ENCODE measurements around the gene VSTM4. TPM values are rescaled to one million over a fixed set of nuclear protein-coding genes. Genes with fewer than 3 reads are reported as not detected.

The VSTM4 gene
- 4.7 and 6.4 TPM in 2 replicates for total RNA-seq

GRCh38 chr10:49115015-49115795 is at the start of gene VSTM4:
VSTM4 (minus strand) TSS chr10:49115522; CDS start chr10:49115485, 37 bp downstream.
- TF ChIP-seq, protein P1, sequence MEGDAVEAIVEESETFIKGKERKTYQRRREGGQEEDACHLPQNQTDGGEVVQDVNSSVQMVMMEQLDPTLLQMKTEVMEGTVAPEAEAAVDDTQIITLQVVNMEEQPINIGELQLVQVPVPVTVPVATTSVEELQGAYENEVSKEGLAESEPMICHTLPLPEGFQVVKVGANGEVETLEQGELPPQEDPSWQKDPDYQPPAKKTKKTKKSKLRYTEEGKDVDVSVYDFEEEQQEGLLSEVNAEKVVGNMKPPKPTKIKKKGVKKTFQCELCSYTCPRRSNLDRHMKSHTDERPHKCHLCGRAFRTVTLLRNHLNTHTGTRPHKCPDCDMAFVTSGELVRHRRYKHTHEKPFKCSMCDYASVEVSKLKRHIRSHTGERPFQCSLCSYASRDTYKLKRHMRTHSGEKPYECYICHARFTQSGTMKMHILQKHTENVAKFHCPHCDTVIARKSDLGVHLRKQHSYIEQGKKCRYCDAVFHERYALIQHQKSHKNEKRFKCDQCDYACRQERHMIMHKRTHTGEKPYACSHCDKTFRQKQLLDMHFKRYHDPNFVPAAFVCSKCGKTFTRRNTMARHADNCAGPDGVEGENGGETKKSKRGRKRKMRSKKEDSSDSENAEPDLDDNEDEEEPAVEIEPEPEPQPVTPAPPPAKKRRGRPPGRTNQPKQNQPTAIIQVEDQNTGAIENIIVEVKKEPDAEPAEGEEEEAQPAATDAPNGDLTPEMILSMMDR (IDR thresholded peaks at IDR 0.05; ENCODE audit: insufficient read depth, low read depth, low read length) = no peak
- no peak for DNase-seq (ENCODE audit: low read depth)
- peak within 1 kb of the TSS; percentile 57 for H3K4me3 ChIP-seq (ENCODE audit: low read depth, low read length)

GRCh38 chr10:49164559-49165188 is 49.4 kb upstream of the VSTM4 start:
- DNase-seq (ENCODE audit: low read depth) = peak; percentile 43
- TF ChIP-seq, protein P1 (IDR thresholded peaks at IDR 0.05; ENCODE audit: insufficient read depth, low read depth, low read length) = peak; percentile 74
- no peak overlapping the region for H3K4me3 ChIP-seq (ENCODE audit: low read depth, low read length)

DNA sequence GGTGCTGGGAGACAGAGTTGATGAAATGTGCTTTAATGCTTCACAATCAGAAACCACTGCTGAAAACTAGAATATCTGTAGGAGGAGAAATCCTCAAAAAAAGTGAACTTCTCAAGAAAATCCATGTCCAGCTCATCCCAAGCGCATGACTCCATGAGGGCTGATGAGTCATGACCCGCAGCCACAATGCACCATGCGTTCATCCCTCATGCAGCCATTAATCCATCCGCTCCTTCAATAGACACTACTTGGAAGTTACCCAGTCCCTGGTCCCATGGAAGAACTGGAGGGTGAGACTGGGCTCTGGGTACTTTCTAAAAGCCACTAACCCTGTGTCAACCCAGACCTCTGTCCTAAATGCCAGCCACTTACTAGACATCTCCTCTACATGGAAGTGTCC is 48.4 kb upstream of the VSTM4 start:
- TF ChIP-seq, protein P1 (IDR thresholded peaks at IDR 0.05; ENCODE audit: insufficient read depth, low read depth, low read length) = no peak
- H3K4me3 ChIP-seq (ENCODE audit: low read depth, low read length) = no peak overlapping the region
- peak; percentile 62 for DNase-seq (ENCODE audit: low read depth)

DNA sequence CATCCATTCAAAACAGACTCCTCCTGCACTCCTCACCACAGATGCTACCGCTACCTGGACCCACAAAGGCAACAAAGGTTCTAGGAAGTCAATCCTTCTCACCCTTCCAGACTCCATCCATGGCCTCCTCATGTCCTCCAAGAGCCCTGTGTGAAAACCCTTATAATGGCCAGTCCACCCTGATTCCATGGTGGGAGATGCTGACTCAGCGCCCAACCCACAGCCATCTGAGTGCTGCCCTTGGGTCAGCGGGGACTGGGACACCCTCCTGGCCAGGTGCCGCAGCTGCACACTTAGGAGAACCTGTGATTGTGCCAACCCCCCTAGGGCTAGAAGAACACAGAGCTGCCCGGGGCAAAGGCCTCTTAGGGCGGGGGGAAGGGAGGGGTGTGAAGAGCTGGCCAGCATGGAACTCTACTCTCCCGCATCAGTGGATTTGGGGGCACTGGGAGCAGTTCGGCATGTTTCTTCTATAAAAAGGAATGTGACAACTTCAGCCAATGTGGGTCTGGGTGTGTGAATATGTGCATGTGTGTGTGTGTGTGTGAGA is 47.5 kb upstream of the VSTM4 start:
- DNase-seq (ENCODE audit: low read depth) = no peak
- no peak overlapping the region for H3K4me3 ChIP-seq (ENCODE audit: low read depth, low read length)
- TF ChIP-seq, protein P1 (IDR thresholded peaks at IDR 0.05; ENCODE audit: insufficient read depth, low read depth, low read length) = no peak

DNA sequence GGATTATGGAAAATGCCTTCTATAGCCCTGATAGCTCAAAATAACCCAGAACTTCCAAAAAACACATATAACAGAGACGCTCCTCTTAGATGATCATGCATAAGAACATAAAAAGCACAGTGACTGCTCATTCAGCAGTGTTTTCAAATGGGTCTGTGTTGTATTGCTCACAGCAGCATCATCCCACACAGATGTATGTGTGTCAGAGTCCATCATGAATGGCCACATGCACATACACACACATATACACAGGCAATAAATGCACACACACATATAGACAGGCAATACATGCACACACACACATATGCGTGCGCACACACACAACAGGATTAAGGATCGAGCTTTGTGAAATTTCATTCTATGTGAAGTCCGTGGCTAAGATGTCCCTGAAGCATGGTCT is 46.7 kb upstream of the VSTM4 start:
- DNase-seq (ENCODE audit: low read depth) = no peak

GRCh38 chr10:49161411-49161997 is 46.2 kb upstream of the VSTM4 start:
- H3K4me3 ChIP-seq (ENCODE audit: low read depth, low read length) = no peak overlapping the region
- peak; percentile 56 for DNase-seq (ENCODE audit: low read depth)
- TF ChIP-seq, protein P1 (IDR thresholded peaks at IDR 0.05; ENCODE audit: insufficient read depth, low read depth, low read length) = peak; percentile 42

More for the DNA sequence above, 46.7 kb upstream of the VSTM4 start:
- H3K4me3 ChIP-seq (ENCODE audit: low read depth, low read length) = no peak overlapping the region
- TF ChIP-seq, protein P1 (IDR thresholded peaks at IDR 0.05; ENCODE audit: insufficient read depth, low read depth, low read length) = no peak

Measured in fibroblast of villous mesenchyme (primary cell).